Mesothelial cell of epicardium (in vitro differentiated cells): Measurements from ENCODE around the gene RAB6A. TPM values are rescaled to one million over a fixed set of nuclear protein-coding genes. Genes with fewer than 3 reads are reported as not detected.
A peak's percentile ranks its signal among the peaks of the same experiment; 100 is the strongest.

Source experiments
- DNase-seq, 2 experiments: peaks; one replicate each; pipeline ENCODE4 v3.0.0; 2021; ENCODE audit warnings: low spot score in 2 of 2; ENCODE audit not compliant: unreplicated experiment in 2 of 2
- H3K27ac Mint-ChIP-seq: 2 replicates; pipeline ENCODE4 v1.8.0; 2021; ENCODE audit warnings: mixed read lengths
- H3K27me3 Mint-ChIP-seq: 2 replicates; pipeline ENCODE4 v1.8.0; 2021; ENCODE audit warnings: low read depth, mixed read lengths
- H3K36me3 Mint-ChIP-seq: 2 replicates; pipeline ENCODE4 v1.8.0; 2021; ENCODE audit warnings: mixed read lengths
- H3K4me1 Mint-ChIP-seq: 2 replicates; pipeline ENCODE4 v1.8.0; 2021; ENCODE audit warnings: mixed read lengths
- H3K4me3 Mint-ChIP-seq: 2 replicates; pipeline ENCODE4 v1.8.0; 2021; ENCODE audit warnings: mild to moderate bottlenecking, moderate library complexity, mixed read lengths
- H3K9me3 Mint-ChIP-seq: 2 replicates; pipeline ENCODE4 v1.8.0; 2021; ENCODE audit warnings: mixed read lengths
- total RNA-seq: library from RNA; stranded (reverse); gene quantifications from 3 replicates; pipeline ENCODE4 v1.2.1, GENCODE V29; 2021
- TF ChIP-seq, protein P1 (sequence below): fragments of 200-600 bp; sonication (generic); IDR thresholded peaks from one replicate; pipeline ENCODE4 v1.5.0; 2021; ENCODE audit warnings: antibody characterized with exemption; ENCODE audit not compliant: unreplicated experiment

RAB6A gene
- total RNA-seq, 1 donor from 2014 or later = 66.3 TPM

DNA sequence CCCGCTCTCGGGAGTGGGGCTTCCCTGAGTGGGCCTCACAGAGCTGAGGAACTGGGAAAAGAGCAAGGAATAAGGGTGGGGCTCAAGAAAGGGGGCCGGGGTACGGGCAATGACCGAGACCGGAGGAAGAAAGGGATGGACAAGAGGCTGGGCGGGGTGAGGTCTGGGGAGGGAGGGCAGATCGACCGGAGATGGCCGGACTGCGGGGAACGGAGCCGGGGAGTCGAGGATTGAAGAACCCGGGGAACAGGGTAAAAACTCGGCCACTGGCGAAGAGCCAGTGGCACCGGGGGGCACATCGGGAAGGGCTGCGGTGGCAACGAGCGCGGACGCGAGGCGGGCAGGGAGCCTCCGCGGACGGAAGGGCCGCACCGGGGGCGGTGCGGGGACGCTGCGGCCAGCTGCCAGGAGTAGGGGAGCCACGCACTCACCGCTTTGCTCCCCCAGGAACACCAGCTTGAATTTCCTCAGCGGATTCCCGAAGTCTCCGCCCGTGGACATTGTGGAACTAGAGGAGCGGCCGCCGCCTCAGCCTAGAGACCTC is 667 bp downstream of the RAB6A start:
- TF ChIP-seq, protein P1, sequence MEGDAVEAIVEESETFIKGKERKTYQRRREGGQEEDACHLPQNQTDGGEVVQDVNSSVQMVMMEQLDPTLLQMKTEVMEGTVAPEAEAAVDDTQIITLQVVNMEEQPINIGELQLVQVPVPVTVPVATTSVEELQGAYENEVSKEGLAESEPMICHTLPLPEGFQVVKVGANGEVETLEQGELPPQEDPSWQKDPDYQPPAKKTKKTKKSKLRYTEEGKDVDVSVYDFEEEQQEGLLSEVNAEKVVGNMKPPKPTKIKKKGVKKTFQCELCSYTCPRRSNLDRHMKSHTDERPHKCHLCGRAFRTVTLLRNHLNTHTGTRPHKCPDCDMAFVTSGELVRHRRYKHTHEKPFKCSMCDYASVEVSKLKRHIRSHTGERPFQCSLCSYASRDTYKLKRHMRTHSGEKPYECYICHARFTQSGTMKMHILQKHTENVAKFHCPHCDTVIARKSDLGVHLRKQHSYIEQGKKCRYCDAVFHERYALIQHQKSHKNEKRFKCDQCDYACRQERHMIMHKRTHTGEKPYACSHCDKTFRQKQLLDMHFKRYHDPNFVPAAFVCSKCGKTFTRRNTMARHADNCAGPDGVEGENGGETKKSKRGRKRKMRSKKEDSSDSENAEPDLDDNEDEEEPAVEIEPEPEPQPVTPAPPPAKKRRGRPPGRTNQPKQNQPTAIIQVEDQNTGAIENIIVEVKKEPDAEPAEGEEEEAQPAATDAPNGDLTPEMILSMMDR = no peak
- Mint-ChIP-seq H3K9me3 (no peaks in the 10 kb centered on the region), H3K27me3 (no peaks in the 10 kb centered on the region), H3K4me3 (peak overlapping the region; percentile 97), H3K4me1 (peaks cover 26% of the 10 kb centered on the region), H3K27ac (peak overlapping the region; percentile 98), H3K36me3 (no peaks in the 10 kb centered on the region)
- DNase-seq = peak in 1 of 2 experiments; percentile 27

DNA sequence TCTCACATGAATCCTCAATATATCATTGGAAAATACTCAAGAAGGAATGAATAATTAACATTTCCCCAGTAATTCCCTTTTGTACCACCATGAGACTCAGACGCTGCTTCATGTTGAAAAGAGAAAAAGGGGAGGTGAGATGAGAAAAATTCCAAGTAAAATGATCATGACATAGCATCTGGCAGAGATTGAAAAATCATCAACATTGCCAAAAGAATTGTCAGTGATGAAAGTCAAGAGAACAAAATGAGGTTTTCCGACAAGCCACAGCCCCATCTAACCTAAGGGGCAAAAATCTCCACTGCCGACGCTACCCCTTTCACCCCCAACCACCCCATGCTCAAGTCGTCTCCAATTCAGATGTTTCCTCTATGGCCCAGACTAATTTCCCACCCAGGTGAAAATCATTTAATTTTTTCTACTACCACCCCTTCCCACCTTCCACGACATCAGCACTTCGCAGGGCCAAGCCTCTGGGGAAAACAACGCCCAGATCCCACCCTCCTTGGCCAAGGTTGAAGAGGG is 1.2 kb downstream of the RAB6A start:
- Mint-ChIP-seq H3K27ac (peak overlapping the region; percentile 98), H3K4me1 (peaks cover 26% of the 10 kb centered on the region), H3K9me3 (no peaks in the 10 kb centered on the region), H3K4me3 (peak overlapping the region; percentile 97), H3K27me3 (no peaks in the 10 kb centered on the region), H3K36me3 (no peaks in the 10 kb centered on the region)
- DNase-seq = no peak
- TF ChIP-seq, protein P1 = peak; percentile 36

DNA sequence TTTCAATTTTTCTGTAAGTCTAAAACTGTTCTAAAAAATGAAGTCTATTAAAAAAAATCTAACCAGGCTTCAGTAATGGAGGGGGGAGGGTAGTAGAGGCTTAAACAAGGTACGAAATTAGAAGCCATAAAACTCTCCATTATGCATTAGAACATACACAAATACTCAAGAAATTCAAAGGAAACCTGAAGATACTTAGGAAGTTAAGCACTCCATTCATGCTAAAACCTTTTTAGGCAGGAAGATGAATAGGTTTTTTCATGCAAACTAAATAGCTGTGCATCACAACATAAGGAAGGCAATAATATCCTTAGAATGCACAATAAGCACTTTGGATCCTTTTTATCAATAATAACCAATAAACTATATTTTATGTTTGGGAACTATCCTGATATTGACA is 2.4 kb downstream of the RAB6A start:
- peak overlapping the region; percentile 66 for H3K27ac Mint-ChIP-seq
- H3K27me3 Mint-ChIP-seq = no peaks in the 10 kb centered on the region
- H3K4me3 Mint-ChIP-seq = peak overlapping the region; percentile 97
- H3K36me3 Mint-ChIP-seq = peaks cover 3% of the 10 kb centered on the region
- no peaks in the 10 kb centered on the region for H3K9me3 Mint-ChIP-seq
- H3K4me1 Mint-ChIP-seq = peaks cover 28% of the 10 kb centered on the region
- TF ChIP-seq, protein P1 = no peak
- DNase-seq = no peak

DNA sequence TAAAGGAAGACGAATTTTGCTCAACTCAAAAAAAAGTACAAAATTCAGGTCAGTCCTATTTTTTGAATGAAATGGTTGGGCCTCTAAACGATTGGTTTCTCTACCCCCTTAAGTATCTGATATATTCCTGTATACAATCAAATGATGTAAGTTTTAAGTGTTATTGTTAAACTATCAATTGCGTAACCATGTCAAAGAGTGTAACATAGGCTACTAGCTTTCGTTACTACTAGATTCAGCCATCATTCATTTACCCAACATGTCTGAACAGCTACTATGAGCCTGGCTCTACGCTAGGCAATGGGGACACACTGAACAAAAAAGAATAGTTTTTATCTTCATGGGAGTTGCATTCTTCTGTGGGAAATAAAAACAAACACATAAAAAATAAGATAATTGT is 3.3 kb downstream of the RAB6A start:
- H3K4me3 Mint-ChIP-seq = no peak overlapping the region
- TF ChIP-seq, protein P1 = no peak
- no peak for DNase-seq
- peaks cover 30% of the 10 kb centered on the region for H3K4me1 Mint-ChIP-seq
- H3K27me3 Mint-ChIP-seq = no peaks in the 10 kb centered on the region
- H3K9me3 Mint-ChIP-seq = no peaks in the 10 kb centered on the region
- H3K27ac Mint-ChIP-seq = no peak overlapping the region
- peaks cover 3% of the 10 kb centered on the region for H3K36me3 Mint-ChIP-seq

DNA sequence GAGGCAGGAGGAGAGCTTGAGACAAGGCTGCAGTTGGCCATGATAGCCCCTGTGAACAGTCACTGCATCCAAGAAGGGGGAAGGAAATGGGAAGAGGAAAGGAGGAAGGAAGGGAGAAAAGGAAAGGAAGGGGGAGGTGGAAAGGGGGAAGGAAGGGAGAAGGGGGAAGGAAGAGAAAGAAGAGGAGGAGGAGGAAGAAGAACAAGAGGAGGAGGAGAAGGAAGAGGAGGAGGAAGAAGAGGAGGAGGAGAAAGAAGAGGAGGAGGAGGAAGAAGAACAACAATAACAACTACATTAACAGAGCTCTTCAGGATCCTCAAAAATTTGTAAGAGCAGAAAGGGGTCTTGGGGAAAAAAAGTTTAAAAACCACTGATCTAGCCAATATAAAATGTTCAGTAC is 5.2 kb downstream of the RAB6A start:
- DNase-seq = no peak
- peaks cover 35% of the 10 kb centered on the region for H3K4me1 Mint-ChIP-seq
- no peak overlapping the region for H3K4me3 Mint-ChIP-seq
- H3K36me3 Mint-ChIP-seq = peaks cover 4% of the 10 kb centered on the region
- H3K27ac Mint-ChIP-seq = no peak overlapping the region
- TF ChIP-seq, protein P1 = no peak
- H3K27me3 Mint-ChIP-seq = no peaks in the 10 kb centered on the region
- H3K9me3 Mint-ChIP-seq = no peaks in the 10 kb centered on the region
